NCI-H82 treated with DMSO at 0.1 percent for 48 hours (cell line): ENCODE data around the gene THYN1.
"Not testable (repeated sequence)": the region's sequence is repeated elsewhere in the genome, so short reads cannot be mapped to it uniquely, and the experiment has no call there.

Experiments used
- DNase-seq: peaks from one replicate; lab custom pipeline; 2025; ENCODE audit not compliant: unreplicated experiment; lab: John Stamatoyannopoulos, UW

THYN1 gene

GRCh38 chr11:134275534-134276395 lies 22.6 kb upstream of the THYN1 start, which contains the start of gene GLB1L3:
TSS of gene GLB1L3 (plus strand) at chr11:134276379. CDS start at chr11:134276741, 362 bp downstream.
- no peak for DNase-seq

GRCh38 chr11:134275188-134275533 lies 22.0 kb upstream of the THYN1 start:
- DNase-seq = no peak

- DNase-seq = no peak
Observed at GRCh38 chr11:134273317-134273712, 20.2 kb upstream of the THYN1 start.

GRCh38 chr11:134272381-134273316 lies 19.5 kb upstream of the THYN1 start:
- no peak for DNase-seq

GRCh38 chr11:134271978-134272377 lies 18.8 kb upstream of the THYN1 start:
- no peak for DNase-seq

- DNase-seq = no peak
Observed at GRCh38 chr11:134270250-134270714, 17.1 kb upstream of the THYN1 start.

- no peak for DNase-seq
Observed at GRCh38 chr11:134267966-134268365, 14.8 kb upstream of the THYN1 start.

- DNase-seq = no peak
Observed at GRCh38 chr11:134267461-134267860, 14.3 kb upstream of the THYN1 start.

GRCh38 chr11:134266841-134267251 lies 13.7 kb upstream of the THYN1 start:
- DNase-seq = no peak

GRCh38 chr11:134266440-134266839 lies 13.3 kb upstream of the THYN1 start:
- no peak for DNase-seq

GRCh38 chr11:134264966-134265764 lies 12.0 kb upstream of the THYN1 start:
- no peak for DNase-seq

- DNase-seq = no peak
Observed at GRCh38 chr11:134261626-134262488, 8.7 kb upstream of the THYN1 start.

- no peak for DNase-seq
Observed at GRCh38 chr11:134260983-134261382, 7.8 kb upstream of the THYN1 start.

GRCh38 chr11:134260503-134260902 lies 7.4 kb upstream of the THYN1 start:
- DNase-seq = no peak

GRCh38 chr11:134258577-134258976 lies 5.4 kb upstream of the THYN1 start:
- DNase-seq = no peak

GRCh38 chr11:134257101-134257500 lies 3.9 kb upstream of the THYN1 start:
- no peak for DNase-seq

GRCh38 chr11:134255184-134255561 lies 2.0 kb upstream of the THYN1 start:
- not testable (repeated sequence) for DNase-seq

- no peak for DNase-seq
Observed at GRCh38 chr11:134254433-134255183, 1.5 kb upstream of the THYN1 start.
